HG03064 (cell line): ENCODE results near the gene MRFAP1.

Experiments
- ATAC-seq: cut with Tn5 transposase; IDR thresholded peaks from one replicate; pipeline ENCODE4 v1.9.1; 2021; ENCODE audit warnings: low read depth; ENCODE audit not compliant: unreplicated experiment

Gene MRFAP1

GRCh38 chr4:6640292-6641163, at the start of gene MRFAP1:
TSS of gene MRFAP1 (plus strand) at chr4:6640685. CDS start at chr4:6640863, 178 bp downstream.
- ATAC-seq = peak; percentile 80

DNA sequence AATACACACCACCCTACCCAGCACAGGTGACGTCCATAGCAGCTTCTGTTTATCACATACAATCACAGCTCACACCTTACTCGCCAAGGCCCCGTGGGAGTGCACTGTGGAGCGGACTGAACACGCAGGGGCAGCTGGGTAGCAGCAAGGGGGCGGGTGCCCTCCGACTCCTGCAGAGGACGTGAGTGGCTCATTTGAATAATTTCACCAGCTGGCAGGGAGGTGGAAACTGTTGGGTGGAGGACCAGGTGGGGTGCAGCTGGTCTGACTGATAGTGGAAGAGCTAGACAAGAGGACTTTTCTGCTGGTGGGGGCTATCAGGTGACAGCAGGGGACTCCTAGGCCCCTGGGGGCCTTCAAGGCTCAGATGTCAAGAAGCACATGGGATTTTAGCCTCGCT, 49.2 kb upstream of the MRFAP1 start:
- no peak for ATAC-seq

DNA sequence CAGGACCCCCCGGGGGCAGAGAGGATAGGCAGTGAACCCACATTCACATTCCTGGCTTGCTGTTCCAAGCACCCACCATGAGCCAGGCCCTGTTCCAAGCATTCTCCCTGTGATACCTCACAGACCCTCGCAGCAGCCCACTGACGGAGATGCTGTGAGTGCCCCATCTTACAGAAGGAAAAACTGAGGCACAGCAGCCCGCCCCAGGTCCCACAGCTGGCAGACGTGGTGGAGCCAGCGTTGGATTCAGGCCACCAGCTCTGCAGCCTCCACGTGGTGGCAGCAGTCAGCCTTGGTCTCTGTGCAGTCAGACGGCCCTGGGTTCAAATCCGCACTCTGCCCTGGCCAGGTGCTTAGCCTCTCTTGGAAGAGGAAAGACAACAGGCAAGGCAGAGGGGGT, 48.7 kb upstream of the MRFAP1 start:
- ATAC-seq = no peak

- no peak for ATAC-seq
These were observed 47.5 kb upstream of the MRFAP1 start for GRCh38 chr4:6592804-6593563.

- ATAC-seq = no peak
These were observed 46.1 kb upstream of the MRFAP1 start for GRCh38 chr4:6594341-6594740.

- ATAC-seq = no peak
These were observed 45.6 kb upstream of the MRFAP1 start for GRCh38 chr4:6594826-6595355.

GRCh38 chr4:6595897-6596537, 44.5 kb upstream of the MRFAP1 start:
- ATAC-seq = no peak

DNA sequence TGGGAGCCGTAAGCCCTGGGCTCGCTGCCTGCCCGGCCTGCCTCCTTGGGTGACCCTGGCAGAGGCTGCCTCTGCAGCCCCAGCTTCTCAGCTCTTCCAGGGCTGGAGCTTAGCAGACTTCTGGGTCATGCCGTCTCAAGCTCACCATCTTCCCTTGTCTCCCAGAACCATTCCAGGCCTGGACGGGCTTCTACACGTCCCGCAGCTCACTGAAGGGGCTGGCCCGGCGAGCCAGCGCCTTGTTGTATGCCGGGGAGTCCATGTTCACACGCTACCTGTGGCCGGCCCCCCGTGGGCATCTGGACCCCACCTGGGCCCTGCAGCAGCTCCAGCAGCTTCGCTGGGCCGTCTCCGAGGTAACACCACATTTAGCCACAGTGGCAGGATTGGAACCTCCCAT, 43.5 kb upstream of the MRFAP1 start:
- no peak for ATAC-seq

DNA sequence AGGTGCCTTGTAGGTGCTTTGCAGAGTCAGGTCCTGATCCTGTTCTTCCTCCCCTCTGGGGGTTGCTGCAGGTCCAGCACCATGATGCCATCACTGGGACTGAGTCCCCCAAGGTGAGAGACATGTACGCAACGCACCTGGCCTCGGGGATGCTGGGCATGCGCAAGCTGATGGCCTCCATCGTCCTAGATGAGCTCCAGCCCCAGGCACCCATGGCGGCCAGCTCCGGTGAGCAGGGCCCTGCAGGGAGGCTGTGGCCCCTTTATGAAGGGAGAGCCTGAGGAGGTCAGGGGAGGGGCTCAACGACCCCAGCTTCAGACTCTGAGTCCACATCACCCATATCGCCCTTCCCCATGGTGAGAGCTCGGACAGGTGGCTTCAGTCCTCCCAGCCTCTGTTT, 42.4 kb upstream of the MRFAP1 start:
- no peak for ATAC-seq

DNA sequence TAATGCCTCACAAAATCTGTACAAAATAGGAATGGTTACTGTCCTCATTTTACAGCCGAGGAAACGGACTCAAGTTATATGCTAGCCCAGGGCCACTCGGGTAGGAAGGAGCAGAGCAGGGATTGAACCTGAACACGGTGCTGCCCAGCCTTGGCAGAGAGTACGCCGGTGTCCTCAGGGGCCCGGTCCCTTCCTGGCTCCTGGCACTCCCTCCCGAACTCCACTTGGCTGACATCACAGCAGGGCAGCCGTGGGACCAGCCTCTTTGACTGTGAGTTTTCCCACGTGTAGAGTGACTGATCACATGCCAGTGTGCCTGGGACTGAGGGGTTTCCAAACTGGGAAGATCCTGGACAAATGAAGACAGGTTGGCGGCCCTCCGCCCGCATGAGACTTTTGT, 41.8 kb upstream of the MRFAP1 start:
- ATAC-seq = no peak

GRCh38 chr4:6601661-6602250, 38.7 kb upstream of the MRFAP1 start:
- ATAC-seq = no peak

DNA sequence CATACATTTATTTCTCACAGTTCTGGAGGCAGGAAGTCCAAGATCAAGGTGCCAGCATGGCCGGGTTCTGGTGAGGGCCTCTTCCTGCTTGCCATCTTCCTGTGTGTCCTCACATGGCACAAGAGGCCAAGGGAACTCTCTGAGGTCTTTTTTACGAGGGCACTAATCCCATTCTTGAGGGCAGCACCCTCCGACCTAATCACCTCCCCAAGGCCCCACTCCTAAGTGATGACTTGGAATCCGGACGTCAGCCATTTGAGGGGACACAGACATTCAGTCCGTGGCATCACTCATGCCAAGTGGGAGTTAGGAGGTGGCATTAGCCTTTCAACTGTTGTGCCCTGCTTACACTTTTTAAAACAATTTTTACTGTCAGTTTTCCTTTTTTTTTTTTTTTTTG, 38.2 kb upstream of the MRFAP1 start:
- no peak for ATAC-seq

GRCh38 chr4:6603128-6603527, 37.4 kb upstream of the MRFAP1 start:
- ATAC-seq = no peak

- ATAC-seq = no peak
These were observed 35.4 kb upstream of the MRFAP1 start for GRCh38 chr4:6605114-6605513.

GRCh38 chr4:6605605-6606004, 34.9 kb upstream of the MRFAP1 start:
- no peak for ATAC-seq

DNA sequence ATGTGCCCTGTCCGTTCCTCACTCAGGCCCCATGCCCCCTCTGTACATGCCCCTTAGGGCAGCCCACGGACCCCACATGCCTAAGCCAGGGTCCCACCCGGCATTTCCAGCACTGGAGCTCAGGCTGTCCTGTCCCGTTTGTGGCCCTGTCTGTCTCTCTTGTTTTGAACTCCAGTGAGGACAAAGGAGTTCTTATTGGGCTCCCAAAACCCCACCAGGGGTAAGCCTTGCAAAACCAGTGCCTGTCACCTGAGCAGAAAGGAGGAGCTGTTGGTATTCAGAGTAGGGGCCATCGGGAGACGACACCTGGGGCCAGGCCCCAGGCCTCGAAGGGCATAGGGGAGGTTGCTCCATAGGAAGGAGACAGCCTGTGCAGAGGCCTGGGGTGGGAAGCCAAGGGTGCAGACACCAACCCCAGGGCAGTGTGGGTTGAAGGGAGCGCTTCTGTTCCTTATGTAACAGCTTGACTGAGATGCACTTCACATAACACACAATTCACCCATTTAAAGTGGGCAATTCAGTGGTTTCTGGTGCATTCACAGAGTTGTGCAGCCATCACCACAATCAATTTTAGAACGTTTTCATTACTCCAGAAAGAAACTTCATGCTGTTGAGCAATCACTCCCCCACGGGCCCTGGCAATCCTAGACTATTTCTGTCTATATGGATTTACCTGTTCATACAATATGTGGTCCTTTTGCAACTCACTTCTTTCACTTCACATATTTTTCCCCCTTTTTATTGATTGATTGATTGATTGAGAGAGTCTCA, 33.8 kb upstream of the MRFAP1 start:
- no peak for ATAC-seq

GRCh38 chr4:6607368-6608055, 33.0 kb upstream of the MRFAP1 start:
- ATAC-seq = no peak

- ATAC-seq = no peak
These were observed 31.6 kb upstream of the MRFAP1 start for GRCh38 chr4:6608758-6609414.
